ENCODE results near the gene GRAMD1A. TPM values are rescaled to one million over a fixed set of nuclear protein-coding genes. Genes with fewer than 3 reads are reported as not detected.

Gene GRAMD1A
- total RNA-seq, 2 donors from 2014 or later: 26.3 to 31.0 TPM

DNA sequence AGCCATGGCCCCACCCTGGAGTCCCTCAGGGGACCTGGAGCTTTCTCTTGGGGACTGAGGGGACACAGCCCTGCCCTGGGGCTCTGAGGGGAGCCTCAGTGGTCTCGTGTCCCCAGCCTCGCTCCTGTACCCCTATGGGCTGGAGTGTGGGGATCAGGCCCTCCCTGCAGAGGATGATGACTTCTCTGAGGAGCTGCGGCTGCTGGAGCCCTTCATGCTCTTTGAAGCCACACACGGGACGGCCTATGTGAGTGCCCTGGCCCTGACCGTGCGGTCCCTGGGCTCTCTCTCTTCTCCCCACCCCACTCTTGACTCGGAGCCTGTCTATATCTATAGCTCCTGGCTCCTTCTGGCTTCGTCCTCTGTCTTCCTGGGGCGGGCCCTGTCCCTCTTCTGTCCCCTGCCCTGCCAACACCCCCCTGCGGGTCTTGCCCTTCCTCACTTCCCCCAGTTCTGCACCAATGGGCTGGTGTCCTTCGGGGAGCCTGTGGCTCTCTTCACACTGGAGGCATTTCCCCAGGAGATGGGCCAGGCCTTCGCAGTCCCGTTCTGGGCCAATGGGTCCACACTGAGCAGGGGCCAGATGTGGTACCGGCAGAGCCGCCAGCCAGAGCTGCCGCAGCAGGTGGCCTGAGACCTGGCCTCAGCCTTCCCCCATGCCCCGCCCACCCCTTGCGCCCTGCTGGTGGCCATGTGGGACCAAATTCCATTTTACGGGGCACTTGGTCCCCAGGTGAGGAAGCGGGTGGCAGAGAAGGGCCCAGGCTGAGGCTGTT is 74.5 kb downstream of the GRAMD1A start:
- H3K27me3 ChIP-seq: no peaks in the 10 kb centered on the region
- TF ChIP-seq, protein P1, sequence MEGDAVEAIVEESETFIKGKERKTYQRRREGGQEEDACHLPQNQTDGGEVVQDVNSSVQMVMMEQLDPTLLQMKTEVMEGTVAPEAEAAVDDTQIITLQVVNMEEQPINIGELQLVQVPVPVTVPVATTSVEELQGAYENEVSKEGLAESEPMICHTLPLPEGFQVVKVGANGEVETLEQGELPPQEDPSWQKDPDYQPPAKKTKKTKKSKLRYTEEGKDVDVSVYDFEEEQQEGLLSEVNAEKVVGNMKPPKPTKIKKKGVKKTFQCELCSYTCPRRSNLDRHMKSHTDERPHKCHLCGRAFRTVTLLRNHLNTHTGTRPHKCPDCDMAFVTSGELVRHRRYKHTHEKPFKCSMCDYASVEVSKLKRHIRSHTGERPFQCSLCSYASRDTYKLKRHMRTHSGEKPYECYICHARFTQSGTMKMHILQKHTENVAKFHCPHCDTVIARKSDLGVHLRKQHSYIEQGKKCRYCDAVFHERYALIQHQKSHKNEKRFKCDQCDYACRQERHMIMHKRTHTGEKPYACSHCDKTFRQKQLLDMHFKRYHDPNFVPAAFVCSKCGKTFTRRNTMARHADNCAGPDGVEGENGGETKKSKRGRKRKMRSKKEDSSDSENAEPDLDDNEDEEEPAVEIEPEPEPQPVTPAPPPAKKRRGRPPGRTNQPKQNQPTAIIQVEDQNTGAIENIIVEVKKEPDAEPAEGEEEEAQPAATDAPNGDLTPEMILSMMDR (IDR thresholded peaks at IDR 0.05): no peak
- no peak overlapping the region for H3K27ac ChIP-seq
- no peaks in the 10 kb centered on the region for H3K4me1 ChIP-seq
- H3K9me3 ChIP-seq: no peaks in the 10 kb centered on the region
- intact Hi-C loops (cut with DNase I): no loop called here
- no peak overlapping the region for H3K4me3 ChIP-seq
- no peak overlapping the region for H3K9ac ChIP-seq (ENCODE audit: low read depth in 2 of 2, low read length in 2 of 2)
- no peak for DNase-seq
- H3K36me3 ChIP-seq: no peaks in the 10 kb centered on the region

DNA sequence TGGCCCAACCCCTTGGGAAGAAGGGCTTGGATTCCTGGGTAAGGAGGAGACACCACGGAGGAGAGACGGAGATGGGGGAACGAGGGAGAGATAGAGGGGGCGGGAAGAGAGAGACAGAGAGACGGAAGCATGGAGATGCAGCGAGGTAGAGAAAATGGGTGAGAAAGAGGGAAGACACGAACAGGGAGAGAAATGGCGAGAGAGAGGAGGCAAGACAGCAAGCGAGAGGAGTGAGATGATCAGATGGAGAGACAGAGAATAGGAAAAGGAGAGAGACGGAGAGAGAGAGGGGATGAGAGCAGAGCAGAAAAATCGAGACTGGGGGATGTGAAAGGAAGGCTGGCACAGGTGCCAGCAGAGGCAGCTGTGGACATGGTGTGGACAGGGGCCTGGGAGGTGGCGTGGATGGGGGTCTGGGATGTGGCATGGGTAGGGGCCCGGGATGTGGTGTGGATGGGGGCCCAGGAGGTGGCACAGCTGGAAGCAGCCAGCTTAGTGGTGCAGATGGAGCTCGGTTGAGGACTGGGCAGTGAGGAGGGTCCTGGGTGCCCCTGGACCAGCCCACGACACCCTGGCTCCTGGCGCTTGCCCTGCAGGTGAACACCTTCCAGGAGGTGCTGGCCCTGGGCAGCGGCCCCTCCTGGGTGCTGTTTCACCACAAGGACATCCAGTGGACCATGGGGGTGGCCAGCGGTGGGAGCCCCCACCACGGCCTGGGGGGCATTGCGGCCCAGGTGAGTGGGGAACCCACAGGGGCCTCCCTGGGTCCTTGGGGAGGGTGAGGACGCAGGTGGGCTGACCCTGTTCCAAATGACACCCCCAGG is 75.3 kb downstream of the GRAMD1A start:
- no peak overlapping the region for H3K4me3 ChIP-seq
- H3K9ac ChIP-seq (ENCODE audit: low read depth in 2 of 2, low read length in 2 of 2): no peak overlapping the region
- DNase-seq: no peak
- intact Hi-C loops (cut with DNase I): no loop called here
- no peaks in the 10 kb centered on the region for H3K4me1 ChIP-seq
- TF ChIP-seq, protein P1 (IDR thresholded peaks at IDR 0.05): no peak
- H3K27me3 ChIP-seq: no peaks in the 10 kb centered on the region
- H3K9me3 ChIP-seq: no peaks in the 10 kb centered on the region
- no peak overlapping the region for H3K27ac ChIP-seq
- H3K36me3 ChIP-seq: no peaks in the 10 kb centered on the region

DNA sequence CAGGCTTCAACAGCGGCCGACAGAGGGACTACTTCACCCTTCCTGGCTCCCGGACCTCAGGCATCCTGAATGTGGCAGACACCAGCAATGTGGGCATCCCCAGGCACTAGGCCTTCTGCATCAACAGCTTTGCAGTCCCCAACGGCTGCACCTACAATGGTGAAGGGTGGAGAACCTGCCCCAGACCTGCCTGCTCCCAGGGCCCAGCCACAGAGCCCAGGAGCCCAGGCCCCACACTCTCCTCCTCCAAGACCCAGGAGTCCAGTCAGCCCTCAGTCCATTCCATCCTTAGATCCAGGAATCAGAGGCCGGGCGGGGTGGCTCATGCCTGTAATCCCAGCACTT is 75.9 kb downstream of the GRAMD1A start:
- Histone ChIP-seq H3K27ac (no peak overlapping the region), H3K9ac (ENCODE audit: low read depth in 2 of 2, low read length in 2 of 2) (no peak overlapping the region), H3K9me3 (no peaks in the 10 kb centered on the region), H3K4me3 (no peak overlapping the region), H3K36me3 (no peaks in the 10 kb centered on the region), H3K27me3 (no peaks in the 10 kb centered on the region), H3K4me1 (no peaks in the 10 kb centered on the region)
- DNase-seq: no peak
- intact Hi-C loops (cut with DNase I): no loop called here
- TF ChIP-seq, protein P1 (IDR thresholded peaks at IDR 0.05): no peak

Other genes starting within 250 kb of the GRAMD1A start
- gene ZNF599, start 227.1 kb upstream of the GRAMD1A start, total RNA-seq: 1 to 10 TPM; 3.0 to 3.5 TPM
- 1 to 10 TPM; 1.3 to 2.1 TPM for gene ZNF30, start 73.4 kb upstream of the GRAMD1A start, total RNA-seq
- 1 to 10 TPM; 6.7 to 8.1 TPM for gene ZNF792, start 36.1 kb upstream of the GRAMD1A start, total RNA-seq
- gene SCN1B, start 30.1 kb downstream of the GRAMD1A start, total RNA-seq: 1 to 10 TPM; 1.8 to 2.1 TPM
- 1 to 10 TPM in 1 of 2 donors, under 1 TPM in 1; 0.27 to 1.0 TPM for gene HPN, start 41.4 kb downstream of the GRAMD1A start, total RNA-seq
- gene FXYD3, start 115.5 kb downstream of the GRAMD1A start, total RNA-seq: 1,000 to 10,000 TPM; 1,386 to 2,836 TPM
- gene LGI4, start 134.7 kb downstream of the GRAMD1A start, total RNA-seq: 10 to 100 TPM in 1 of 2 donors, 1 to 10 TPM in 1; 5.8 to 10.2 TPM
- gene FXYD1, start 138.5 kb downstream of the GRAMD1A start, total RNA-seq: 10 to 100 TPM in 1 of 2 donors, 1 to 10 TPM in 1; 8.8 to 15.1 TPM
- gene FXYD7, start 142.9 kb downstream of the GRAMD1A start, total RNA-seq: under 1 TPM; 0.47 to 0.61 TPM
- gene FXYD5, start 154.4 kb downstream of the GRAMD1A start, total RNA-seq: 10 to 100 TPM; 20.3 to 23.6 TPM
- gene FAM187B, start 228.4 kb downstream of the GRAMD1A start, total RNA-seq: not detected
- gene LSR, start 248.7 kb downstream of the GRAMD1A start, total RNA-seq: 100 to 1,000 TPM; 252 TPM

Measured in colonic mucosa (tissue), 4 donors.